Neural cell (in vitro differentiated cells): ENCODE data around the gene TMEM179B. TPM values are rescaled to one million over a fixed set of nuclear protein-coding genes. Genes with fewer than 3 reads are reported as not detected.

ENCODE experiments used
- H2AFZ ChIP-seq: fragments of 200-600, 300-800 bp; sonication (generic), shearing (Covaris generic); 2 replicates; pipeline ENCODE4 v1.6.0; 2014; ENCODE audit warnings: low read depth, mild to moderate bottlenecking, antibody characterized with exemption, low read length, moderate library complexity
- H3F3A ChIP-seq: fragments of 200-600 bp; shearing (Covaris generic); 2 replicates; pipeline ENCODE4 v1.6.1; 2016; ENCODE audit warnings: mild to moderate bottlenecking, moderate library complexity, mixed read lengths, antibody characterized with exemption, low read length; ENCODE audit not compliant: insufficient read depth, poor library complexity, severe bottlenecking
- H3K27ac ChIP-seq: fragments of 200-600, 300-800 bp; sonication (generic), shearing (Covaris generic); 2 replicates; pipeline ENCODE4 v1.5.1; 2014; ENCODE audit warnings: mild to moderate bottlenecking, low read length, moderate library complexity
- H3K27me3 ChIP-seq: fragments of 300-800, 200-600 bp; sonication (generic), shearing (Covaris generic); 2 replicates; pipeline ENCODE4 v1.6.0; 2014; ENCODE audit warnings: mild to moderate bottlenecking, low read depth, low read length, moderate library complexity; ENCODE audit not compliant: insufficient read depth
- H3K36me3 ChIP-seq: fragments of 300-800, 200-600 bp; sonication (generic), shearing (Covaris generic); 2 replicates; pipeline ENCODE4 v1.5.1; 2014; ENCODE audit warnings: mild to moderate bottlenecking, antibody characterized with exemption, low read length, moderate library complexity; ENCODE audit not compliant: insufficient read depth
- H3K4me2 ChIP-seq: fragments of 300-800, 200-600 bp; sonication (generic), shearing (Covaris generic); 2 replicates; pipeline ENCODE4 v1.6.0; 2014; ENCODE audit warnings: mild to moderate bottlenecking, low read length
- H3K4me3 ChIP-seq: fragments of 300-800, 200-600 bp; sonication (generic), shearing (Covaris generic); 2 replicates; pipeline ENCODE4 v1.5.1; 2014; ENCODE audit warnings: mild to moderate bottlenecking, low read length, moderate library complexity
- H3K79me2 ChIP-seq: fragments of 200-600 bp; shearing (Covaris generic); replicated peaks from 2 replicates; pipeline ENCODE4 v1.6.0; 2014; ENCODE audit warnings: mild to moderate bottlenecking, low read length, moderate library complexity; ENCODE audit not compliant: insufficient read depth
- H3K9ac ChIP-seq: fragments of 300-800, 200-600 bp; sonication (generic), shearing (Covaris generic); 2 replicates; pipeline ENCODE4 v1.6.1; 2016; ENCODE audit warnings: mild to moderate bottlenecking, low read length, mixed read lengths
- H3K9me2 ChIP-seq: fragments of 200-600 bp; shearing (Covaris generic); 2 replicates; pipeline ENCODE4 v1.6.1; 2016; ENCODE audit warnings: mild to moderate bottlenecking, low read length, mixed read lengths; ENCODE audit not compliant: insufficient read depth
- H3K9me3 ChIP-seq: fragments of 200-600, 300-800 bp; sonication (generic), shearing (Covaris generic); 2 replicates; pipeline ENCODE4 v1.6.1; 2016; ENCODE audit warnings: mild to moderate bottlenecking, mixed run types, low read length, moderate library complexity, mixed read lengths
- H4K20me1 ChIP-seq: fragments of 200-600 bp; shearing (Covaris generic); 2 replicates; pipeline ENCODE4 v1.6.1; 2016; ENCODE audit warnings: mild to moderate bottlenecking, mixed run types; ENCODE audit not compliant: insufficient read depth
- EP300 ChIP-seq: fragments of 450-650 bp; conservative IDR thresholded peaks from 2 replicates; pipeline ENCODE4 v1.6.1; 2014; ENCODE audit warnings: antibody characterized with exemption, mild to moderate bottlenecking, moderate library complexity; ENCODE audit not compliant: poor library complexity, severe bottlenecking
- EZH2 ChIP-seq: fragments of 200-600, 300-800 bp; shearing (Covaris generic), sonication (generic); IDR thresholded peaks from 2 replicates; pipeline ENCODE4 v1.6.1; 2014; ENCODE audit warnings: antibody characterized with exemption, low read length, borderline replicate concordance, mild to moderate bottlenecking; ENCODE audit not compliant: insufficient read depth, poor library complexity, severe bottlenecking
- MXI1 ChIP-seq: fragments of 450-650 bp; conservative IDR thresholded peaks from 2 replicates; pipeline ENCODE4 v1.6.1; 2014; ENCODE audit warnings: antibody characterized with exemption, mild to moderate bottlenecking; ENCODE audit not compliant: poor library complexity, severe bottlenecking
- POLR2AphosphoS5 ChIP-seq: IDR thresholded peaks from 2 replicates; pipeline ENCODE4 v1.6.1; 2012
- RAD21 ChIP-seq: fragments of 450-650 bp; conservative IDR thresholded peaks from 2 replicates; pipeline ENCODE4 v1.6.1; 2014; ENCODE audit warnings: antibody characterized with exemption, mild to moderate bottlenecking, moderate library complexity
- SMC3 ChIP-seq: fragments of 450-650 bp; conservative IDR thresholded peaks from 2 replicates; pipeline ENCODE4 v1.6.1; 2014; ENCODE audit warnings: antibody characterized with exemption, mild to moderate bottlenecking, moderate library complexity; ENCODE audit not compliant: poor library complexity
- TAF1 ChIP-seq: IDR thresholded peaks from 2 replicates; pipeline ENCODE4 v1.6.1; 2012; ENCODE audit warnings: low read depth
- polyA plus RNA-seq: library from polyadenylated mRNA; depleted of rRNA; stranded (reverse); fragments of >200 nt; gene quantifications from 2 replicates; pipeline ENCODE4 v1.2.3, GENCODE V29; 2014
- TF ChIP-seq, protein P1 (sequence below): fragments of 450-650 bp; IDR thresholded peaks from 2 replicates; pipeline ENCODE4 v1.5.1; 2014; ENCODE audit warnings: antibody characterized with exemption, mild to moderate bottlenecking, moderate library complexity; ENCODE audit not compliant: poor library complexity, severe bottlenecking
- TF ChIP-seq, protein P2 (sequence below): IDR thresholded peaks from 2 replicates; pipeline ENCODE4 v1.6.1; 2012; ENCODE audit warnings: borderline replicate concordance

The TMEM179B gene
- polyA plus RNA-seq, 1 donor from 2014 or later, result 24.5 TPM

DNA sequence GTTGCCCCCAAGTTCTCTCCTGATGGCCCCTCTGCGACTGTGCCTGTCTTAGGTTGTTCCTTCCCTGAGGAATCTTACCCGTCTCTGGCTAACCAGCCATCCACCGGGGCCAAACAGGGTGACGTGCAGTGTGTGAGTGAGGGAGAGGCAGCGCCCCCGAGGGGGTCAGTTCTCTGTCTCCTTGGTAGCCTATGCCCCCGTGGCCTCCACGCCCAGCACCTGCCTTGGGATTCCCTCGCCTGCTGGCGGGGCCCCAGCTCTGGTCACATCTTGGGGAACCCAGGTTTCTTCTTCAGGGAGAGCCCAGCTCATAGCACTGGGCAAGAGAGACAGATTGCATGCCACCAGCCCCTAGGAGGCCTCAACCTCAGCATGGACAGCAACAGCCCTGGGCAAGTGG, 12.3 kb downstream of the TMEM179B start:
- Histone ChIP-seq H3K79me2 (peaks cover 17% of the 10 kb centered on the region), H3K4me3 (no peak overlapping the region), H3K9me3 (no peaks in the 10 kb centered on the region), H3K9me2 (no peaks in the 10 kb centered on the region), H2AFZ (no peak overlapping the region), H3K27ac (no peak overlapping the region), H3K9ac (no peak overlapping the region), H3K27me3 (no peaks in the 10 kb centered on the region), H3K36me3 (no peaks in the 10 kb centered on the region), H3K4me2 (no peak overlapping the region), H4K20me1 (peaks cover 6% of the 10 kb centered on the region), H3F3A (no peaks in the 10 kb centered on the region)
- TF ChIP-seq EP300, result no peak
- TF ChIP-seq, protein P1, sequence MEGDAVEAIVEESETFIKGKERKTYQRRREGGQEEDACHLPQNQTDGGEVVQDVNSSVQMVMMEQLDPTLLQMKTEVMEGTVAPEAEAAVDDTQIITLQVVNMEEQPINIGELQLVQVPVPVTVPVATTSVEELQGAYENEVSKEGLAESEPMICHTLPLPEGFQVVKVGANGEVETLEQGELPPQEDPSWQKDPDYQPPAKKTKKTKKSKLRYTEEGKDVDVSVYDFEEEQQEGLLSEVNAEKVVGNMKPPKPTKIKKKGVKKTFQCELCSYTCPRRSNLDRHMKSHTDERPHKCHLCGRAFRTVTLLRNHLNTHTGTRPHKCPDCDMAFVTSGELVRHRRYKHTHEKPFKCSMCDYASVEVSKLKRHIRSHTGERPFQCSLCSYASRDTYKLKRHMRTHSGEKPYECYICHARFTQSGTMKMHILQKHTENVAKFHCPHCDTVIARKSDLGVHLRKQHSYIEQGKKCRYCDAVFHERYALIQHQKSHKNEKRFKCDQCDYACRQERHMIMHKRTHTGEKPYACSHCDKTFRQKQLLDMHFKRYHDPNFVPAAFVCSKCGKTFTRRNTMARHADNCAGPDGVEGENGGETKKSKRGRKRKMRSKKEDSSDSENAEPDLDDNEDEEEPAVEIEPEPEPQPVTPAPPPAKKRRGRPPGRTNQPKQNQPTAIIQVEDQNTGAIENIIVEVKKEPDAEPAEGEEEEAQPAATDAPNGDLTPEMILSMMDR, result no peak
- TF ChIP-seq SMC3, result no peak
- no peak for TF ChIP-seq EZH2
- no peak for TF ChIP-seq RAD21
- no peak for TF ChIP-seq TAF1

- Histone ChIP-seq H3K9me2 (no peaks in the 10 kb centered on the region), H3K36me3 (no peaks in the 10 kb centered on the region), H4K20me1 (peaks cover 6% of the 10 kb centered on the region), H3K4me3 (no peak overlapping the region), H3K79me2 (peaks cover 23% of the 10 kb centered on the region), H3K9ac (no peak overlapping the region), H3K4me2 (no peak overlapping the region), H3F3A (no peaks in the 10 kb centered on the region), H3K9me3 (no peaks in the 10 kb centered on the region), H3K27me3 (no peaks in the 10 kb centered on the region), H2AFZ (no peak overlapping the region), H3K27ac (no peak overlapping the region)
- TF ChIP-seq TAF1, result no peak
- no peak for TF ChIP-seq EP300
- TF ChIP-seq, protein P2, sequence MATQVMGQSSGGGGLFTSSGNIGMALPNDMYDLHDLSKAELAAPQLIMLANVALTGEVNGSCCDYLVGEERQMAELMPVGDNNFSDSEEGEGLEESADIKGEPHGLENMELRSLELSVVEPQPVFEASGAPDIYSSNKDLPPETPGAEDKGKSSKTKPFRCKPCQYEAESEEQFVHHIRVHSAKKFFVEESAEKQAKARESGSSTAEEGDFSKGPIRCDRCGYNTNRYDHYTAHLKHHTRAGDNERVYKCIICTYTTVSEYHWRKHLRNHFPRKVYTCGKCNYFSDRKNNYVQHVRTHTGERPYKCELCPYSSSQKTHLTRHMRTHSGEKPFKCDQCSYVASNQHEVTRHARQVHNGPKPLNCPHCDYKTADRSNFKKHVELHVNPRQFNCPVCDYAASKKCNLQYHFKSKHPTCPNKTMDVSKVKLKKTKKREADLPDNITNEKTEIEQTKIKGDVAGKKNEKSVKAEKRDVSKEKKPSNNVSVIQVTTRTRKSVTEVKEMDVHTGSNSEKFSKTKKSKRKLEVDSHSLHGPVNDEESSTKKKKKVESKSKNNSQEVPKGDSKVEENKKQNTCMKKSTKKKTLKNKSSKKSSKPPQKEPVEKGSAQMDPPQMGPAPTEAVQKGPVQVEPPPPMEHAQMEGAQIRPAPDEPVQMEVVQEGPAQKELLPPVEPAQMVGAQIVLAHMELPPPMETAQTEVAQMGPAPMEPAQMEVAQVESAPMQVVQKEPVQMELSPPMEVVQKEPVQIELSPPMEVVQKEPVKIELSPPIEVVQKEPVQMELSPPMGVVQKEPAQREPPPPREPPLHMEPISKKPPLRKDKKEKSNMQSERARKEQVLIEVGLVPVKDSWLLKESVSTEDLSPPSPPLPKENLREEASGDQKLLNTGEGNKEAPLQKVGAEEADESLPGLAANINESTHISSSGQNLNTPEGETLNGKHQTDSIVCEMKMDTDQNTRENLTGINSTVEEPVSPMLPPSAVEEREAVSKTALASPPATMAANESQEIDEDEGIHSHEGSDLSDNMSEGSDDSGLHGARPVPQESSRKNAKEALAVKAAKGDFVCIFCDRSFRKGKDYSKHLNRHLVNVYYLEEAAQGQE, result no peak
- TF ChIP-seq, protein P1, result no peak
- no peak for TF ChIP-seq SMC3
- no peak for TF ChIP-seq EZH2
- TF ChIP-seq RAD21, result no peak
- TF ChIP-seq POLR2AphosphoS5, result no peak
- TF ChIP-seq MXI1, result no peak
These were observed 13.9 kb downstream of the TMEM179B start for GRCh38 chr11:62801071-62801470.
